H1 (cell line): ENCODE data around the gene POU5F1. TPM values are rescaled to one million over a fixed set of nuclear protein-coding genes. Genes with fewer than 3 reads are reported as not detected.

Experiments used
- CTCF ChIA-PET: fragments of 300-600 bp; sonication (Branson Sonifier 250); formaldehyde crosslinking; loops from one replicate; lab custom pipeline; 2021; ENCODE audit not compliant: partially characterized antibody; lab: Charles Lee
- POLR2A ChIA-PET: fragments of 300-600 bp; sonication (Branson Sonifier 250); formaldehyde crosslinking; loops from one replicate; lab custom pipeline; 2021; ENCODE audit warnings: inconsistent platforms; ENCODE audit not compliant: partially characterized antibody; lab: Charles Lee
- DNase-seq, 2 experiments: peaks; one replicate each; pipeline versions ENCODE4 v3.0.0 to v3.0.0-alpha.2; 2010 to 2022; ENCODE audit warnings: low spot score in 2 of 2, low read depth in 1 of 2, mixed read lengths in 1 of 2
- FAIRE-seq: peaks from 2 replicates; lab custom pipeline; 2011; peaks lifted over from hg19 to GRCh38; lab: Jason Lieb, UNC
- H2AFZ ChIP-seq: 2 replicates; pipeline ENCODE4 v1.8.1; 2012; ENCODE audit warnings: low read length, inconsistent platforms
- H2AK5ac ChIP-seq: 2 replicates; pipeline ENCODE4 v1.6.1; 2013; ENCODE audit warnings: low read depth, low read length
- H2BK120ac ChIP-seq: replicated peaks from 2 replicates; pipeline ENCODE3; 2013; ENCODE audit warnings: low read depth, low read length, inconsistent platforms
- H2BK12ac ChIP-seq: 2 replicates; pipeline ENCODE4 v1.6.1; 2013; ENCODE audit warnings: low read depth, low read length
- H2BK15ac ChIP-seq: 2 replicates; pipeline ENCODE4 v1.6.1; 2013; ENCODE audit warnings: low read length
- H2BK20ac ChIP-seq: 2 replicates; pipeline ENCODE4 v1.6.1; 2013; ENCODE audit warnings: low read length
- H2BK5ac ChIP-seq: 2 replicates; pipeline ENCODE4 v1.6.1; 2013; ENCODE audit warnings: low read depth, low read length
- H3K14ac ChIP-seq: 2 replicates; pipeline ENCODE4 v1.6.1; 2013; ENCODE audit warnings: inconsistent platforms; ENCODE audit not compliant: insufficient read length
- H3K18ac ChIP-seq: 2 replicates; pipeline ENCODE4 v1.6.1; 2013; ENCODE audit warnings: low read length; ENCODE audit errors: extremely low read depth
- H3K23ac ChIP-seq: 2 replicates; pipeline ENCODE4 v1.6.1; 2013; ENCODE audit warnings: inconsistent platforms; ENCODE audit not compliant: insufficient read length
- H3K23me2 ChIP-seq: 2 replicates; pipeline ENCODE4 v1.6.1; 2013; ENCODE audit warnings: low read depth, low read length
- H3K27ac ChIP-seq: 2 replicates; pipeline ENCODE4 v1.6.1; 2011; ENCODE audit warnings: low read depth, low read length, inconsistent platforms
- H3K27me3 ChIP-seq, 4 experiments: replicated peaks in 1 of 4; 1 replicate in 1 of 4; 2 replicates in 3 of 4; pipeline versions ENCODE4 v1.6.1 to v1.8.1; 2011 to 2013; ENCODE audit warnings: low read length in 3 of 4, mild to moderate bottlenecking in 3 of 4, inconsistent platforms in 2 of 4, mixed read lengths in 2 of 4, moderate library complexity in 1 of 4; ENCODE audit not compliant: control insufficient read depth in 3 of 4, insufficient read depth in 3 of 4; ENCODE audit errors: extremely low read depth in 1 of 4
- H3K36me3 ChIP-seq, 4 experiments: 2 replicates each; pipeline versions ENCODE4 v1.6.1 to v1.8.1; 2011 to 2013; ENCODE audit warnings: mild to moderate bottlenecking in 4 of 4, low read length in 3 of 4, moderate library complexity in 2 of 4, control low read depth in 1 of 4, inconsistent platforms in 1 of 4; ENCODE audit not compliant: insufficient read depth in 4 of 4, control insufficient read depth in 2 of 4
- H3K4ac ChIP-seq: replicated peaks from 2 replicates; pipeline ENCODE3; 2013; ENCODE audit warnings: low read length, low read depth, mixed read lengths, inconsistent platforms; ENCODE audit not compliant: insufficient read length
- H3K4me1 ChIP-seq, 4 experiments: replicated peaks in 1 of 4; 1 replicate in 1 of 4; 2 replicates in 3 of 4; pipeline versions ENCODE4 v1.6.1 to v1.8.1; 2011 to 2013; ENCODE audit warnings: low read length in 3 of 4, inconsistent platforms in 2 of 4, mixed read lengths in 1 of 4; ENCODE audit not compliant: insufficient read depth in 4 of 4, control insufficient read depth in 3 of 4
- H3K4me2 ChIP-seq, 2 experiments: 2 replicates each; pipeline versions ENCODE4 v1.6.1 to v1.8.1; 2011 to 2013; ENCODE audit warnings: low read depth in 2 of 2, low read length in 2 of 2, control low read depth in 1 of 2, inconsistent platforms in 1 of 2, mild to moderate bottlenecking in 1 of 2; ENCODE audit not compliant: insufficient read depth in 1 of 2
- H3K4me3 ChIP-seq, 4 experiments: fragments of 200-600, 300-600 bp in 1 of 4; sonication (generic), shearing (Covaris generic), sonication (Bioruptor Twin) in 1 of 4; 2 replicates each; pipeline versions ENCODE4 v1.5.1 to v1.8.1; 2011 to 2016; ENCODE audit warnings: low read length in 4 of 4, low read depth in 3 of 4, control low read depth in 2 of 4, inconsistent platforms in 2 of 4, mild to moderate bottlenecking in 2 of 4, mixed read lengths in 1 of 4, moderate library complexity in 1 of 4; ENCODE audit not compliant: insufficient read depth in 2 of 4; ENCODE audit errors: extremely low read depth in 1 of 4
- H3K56ac ChIP-seq: replicated peaks from 2 replicates; pipeline ENCODE3; 2013; ENCODE audit warnings: low read depth, mild to moderate bottlenecking, mixed read lengths, low read length, inconsistent platforms; ENCODE audit not compliant: insufficient read length
- H3K79me1 ChIP-seq: 2 replicates; pipeline ENCODE4 v1.6.1; 2013; ENCODE audit warnings: low read depth, low read length, control low read depth
- H3K79me2 ChIP-seq, 2 experiments: 2 replicates each; pipeline versions ENCODE4 v1.6.1 to v1.8.1; 2012 to 2013; ENCODE audit warnings: low read length in 2 of 2, mild to moderate bottlenecking in 2 of 2, inconsistent platforms in 1 of 2; ENCODE audit not compliant: insufficient read depth in 2 of 2, control insufficient read depth in 1 of 2
- H3K9ac ChIP-seq, 4 experiments: replicated peaks in 1 of 4; 1 replicate in 1 of 4; 2 replicates in 3 of 4; pipeline versions ENCODE4 v1.6.1 to v1.8.1; 2011 to 2013; ENCODE audit warnings: low read depth in 3 of 4, low read length in 3 of 4, control low read depth in 2 of 4, mild to moderate bottlenecking in 2 of 4, moderate library complexity in 2 of 4, inconsistent platforms in 1 of 4; ENCODE audit errors: extremely low read depth in 1 of 4
- H3K9me3 ChIP-seq, 2 experiments: 2 replicates each; pipeline versions ENCODE4 v1.6.1 to v1.8.1; 2012 to 2013; ENCODE audit warnings: mild to moderate bottlenecking in 2 of 2, moderate library complexity in 2 of 2, control low read depth in 1 of 2, inconsistent platforms in 1 of 2, low read depth in 1 of 2, low read length in 1 of 2, mixed read lengths in 1 of 2; ENCODE audit not compliant: insufficient read depth in 2 of 2
- H4K20me1 ChIP-seq, 2 experiments: replicated peaks in 1 of 2; 2 replicates each; pipeline versions ENCODE3 to v1.8.1; 2011 to 2013; ENCODE audit warnings: inconsistent platforms in 2 of 2, low read length in 2 of 2, mild to moderate bottlenecking in 1 of 2; ENCODE audit not compliant: insufficient read depth in 2 of 2, control insufficient read depth in 1 of 2
- H4K5ac ChIP-seq: 2 replicates; pipeline ENCODE4 v1.6.1; 2013; ENCODE audit warnings: low read length, low read depth, mixed read lengths, inconsistent platforms; ENCODE audit not compliant: insufficient read length
- H4K8ac ChIP-seq: 2 replicates; pipeline ENCODE4 v1.8.0; 2013; ENCODE audit warnings: mild to moderate bottlenecking, moderate library complexity, low read length, inconsistent platforms; ENCODE audit not compliant: insufficient read depth; ENCODE audit errors: extremely low read depth
- H4K91ac ChIP-seq: replicated peaks from 2 replicates; pipeline ENCODE3; 2013; ENCODE audit warnings: low read length, mixed read lengths, inconsistent platforms; ENCODE audit not compliant: insufficient read length
- JUND ChIP-seq: IDR thresholded peaks from 2 replicates; pipeline ENCODE4 v1.6.1; 2011; ENCODE audit warnings: mild to moderate bottlenecking, improper control_type of control experiment, low read length
- SIRT6 ChIP-seq: IDR thresholded peaks from one replicate; pipeline ENCODE4 v1.7.1; 2012; ENCODE audit warnings: low read length, inconsistent platforms
- polyA plus RNA-seq, 7 experiments: library from polyadenylated mRNA; depleted of rRNA in 3 of 7; stranded (reverse) in 5 of 7; unstranded in 2 of 7; fragments of >200 nt in 5 of 7; fragments of 200-250 nt in 2 of 7; gene quantifications; 1 replicate in 5 of 7; 2 replicates in 1 of 7; 4 replicates in 1 of 7; pipeline versions ENCODE4 v1.2.1 to v1.2.3, GENCODE V29; 2011 to 2013; ENCODE audit warnings: missing spikeins in 2 of 7, mixed read lengths in 2 of 7
- total RNA-seq: library from RNA; stranded (reverse); fragmentation: NEBNext Ultra II Directional; extraction: Animal tissue kit (Norgen Biotek cat#: 25700); gene quantifications from 2 replicates; pipeline ENCODE4 v1.2.1, GENCODE V29; 2021

Gene POU5F1
- total and polyA plus RNA-seq, 2 of the 8 experiments (the other 6 are each of a cell fraction or from before 2014, with no cell fraction given) = 2,437 to 2,526 TPM

GRCh38 chr6:31163922-31164321 is 6.6 kb downstream of the POU5F1 start:
- no peak overlapping the region for H3K4me2 ChIP-seq
- H2BK120ac ChIP-seq = no peak overlapping the region
- POLR2A ChIA-PET = interaction anchor here (0.5 to 68.5 kb wide), 5 partner anchors 5 to 280 kb away, joined by 3 to 2251 read pairs (median 4); partner anchors contain the start of genes CCHCR1, CDSN, DDR1 and POU5F1
- no peak overlapping the region for H3K23ac ChIP-seq
- no peak overlapping the region for H4K8ac ChIP-seq
- no peak overlapping the region for H2BK20ac ChIP-seq
- CTCF ChIA-PET = interaction anchor here (0.6 to 6.3 kb wide), 5 partner anchors 23 to 576 kb away, joined by 3 to 45 read pairs (median 4); no protein-coding TSS in a partner anchor
- H2AK5ac ChIP-seq = no peak overlapping the region
- no peak overlapping the region for H3K4ac ChIP-seq
- H2BK15ac ChIP-seq = no peak overlapping the region
- H3K9ac ChIP-seq = no peak overlapping the region
- no peak overlapping the region for H2AFZ ChIP-seq
- no peak for FAIRE-seq
- no peak for DNase-seq
- no peak overlapping the region for H3K4me3 ChIP-seq
- no peaks in the 10 kb centered on the region for H3K9me3 ChIP-seq
- H4K5ac ChIP-seq = no peak overlapping the region
- no peak overlapping the region for H2BK5ac ChIP-seq
- no peak overlapping the region for H4K91ac ChIP-seq
- peaks cover 13 to 35% of the 10 kb centered on the region in 2 experiments for H3K79me2 ChIP-seq
- peaks cover 9% of the 10 kb centered on the region for H3K23me2 ChIP-seq
- H3K56ac ChIP-seq = no peak overlapping the region
- peaks cover 0 to 21% (median 12%) of the 10 kb centered on the region in 4 experiments; a peak in 6 of 7 replicates for H3K4me1 ChIP-seq
- peaks cover 6% of the 10 kb centered on the region for H3K79me1 ChIP-seq
- H3K27me3 ChIP-seq = no peaks in the 10 kb centered on the region
- peaks cover 14 to 38% (median 23%) of the 10 kb centered on the region in 4 experiments for H3K36me3 ChIP-seq
- H3K18ac ChIP-seq = no peak overlapping the region
- H3K27ac ChIP-seq = no peak overlapping the region
- no peak overlapping the region for H2BK12ac ChIP-seq
- no peak overlapping the region for H3K14ac ChIP-seq
- H4K20me1 ChIP-seq = peaks cover 5 to 18% of the 10 kb centered on the region in 2 experiments
- no peak for TF ChIP-seq SIRT6
- no peak for TF ChIP-seq JUND
